Measurements from ENCODE around the gene CAB39. TPM values are rescaled to one million over a fixed set of nuclear protein-coding genes. Genes with fewer than 3 reads are reported as not detected.
"Not testable (repeated sequence)": the region's sequence is repeated elsewhere in the genome, so short reads cannot be mapped to it uniquely, and the experiment has no call there.

The CAB39 gene
- total RNA-seq, 4 donors from 2014 or later: 88.5 to 115 (median 108) TPM

GRCh38 chr2:230719340-230719739 lies 6.7 kb downstream of the CAB39 start:
- whole genome bisulfite sequencing, 2 donors (ENCODE audit: low coverage in 1 of 2): 32 to 60% methylated on average over 3 of the region's 3 CpGs
- no peaks in the 10 kb centered on the region for H3K27me3 ChIP-seq
- peaks cover 9 to 95% (median 32%) of the 10 kb centered on the region in 3 donors for H3K4me1 ChIP-seq
- peaks cover 0 to 16% of the 10 kb centered on the region in 2 donors for H3K36me3 ChIP-seq
- H3K27ac ChIP-seq: no peak overlapping the region
- no peak overlapping the region for H3K4me3 ChIP-seq
- H3K9me3 ChIP-seq: no peaks in the 10 kb centered on the region
- no peak for ATAC-seq
- no peak for TF ChIP-seq CTCF (IDR thresholded peaks at IDR 0.05)
- no peak for TF ChIP-seq EP300 (IDR thresholded peaks at IDR 0.05)
- no peak for TF ChIP-seq POLR2AphosphoS5 (IDR thresholded peaks at IDR 0.05)
- TF ChIP-seq POLR2A (IDR thresholded peaks at IDR 0.05): no peak

GRCh38 chr2:230721712-230722111 lies 9.1 kb downstream of the CAB39 start:
- no peaks in the 10 kb centered on the region for H3K9me3 ChIP-seq
- H3K27ac ChIP-seq: no peak overlapping the region
- H3K36me3 ChIP-seq: peaks cover 0 to 16% of the 10 kb centered on the region in 2 donors
- 40 to 65% methylated on average over 1 of the region's 1 CpG for WGBS, 2 donors (ENCODE audit: low coverage in 1 of 2)
- H3K27me3 ChIP-seq: no peaks in the 10 kb centered on the region
- no peak overlapping the region for H3K4me3 ChIP-seq
- ATAC-seq: no peak
- no peak for TF ChIP-seq POLR2A (IDR thresholded peaks at IDR 0.05)
- TF ChIP-seq POLR2AphosphoS5 (IDR thresholded peaks at IDR 0.05): no peak
- no peak for TF ChIP-seq EP300 (IDR thresholded peaks at IDR 0.05)
- TF ChIP-seq CTCF (IDR thresholded peaks at IDR 0.05): no peak
- H3K4me1 ChIP-seq: peaks cover 9 to 88% (median 24%) of the 10 kb centered on the region in 3 donors

- Histone ChIP-seq H3K4me1 (peaks cover 9 to 85% (median 22%) of the 10 kb centered on the region in 3 donors), H3K9me3 (no peaks in the 10 kb centered on the region), H3K27ac (peak overlapping the region in 1 of 4 donors; percentile 10), H3K4me3 (no peak overlapping the region), H3K36me3 (peaks cover 0 to 16% of the 10 kb centered on the region in 2 donors), H3K27me3 (no peaks in the 10 kb centered on the region)
- TF ChIP-seq POLR2A (IDR thresholded peaks at IDR 0.05) (no peak), EP300 (IDR thresholded peaks at IDR 0.05) (no peak), CTCF (IDR thresholded peaks at IDR 0.05) (no peak), POLR2AphosphoS5 (IDR thresholded peaks at IDR 0.05) (no peak)
- WGBS, 2 donors (ENCODE audit: low coverage in 1 of 2): 43 to 75% methylated on average over 2 to 4 of the region's 4 CpGs
- no peak for ATAC-seq
Observed at GRCh38 chr2:230722207-230722885, 9.7 kb downstream of the CAB39 start.

- Histone ChIP-seq H3K27me3 (no peaks in the 10 kb centered on the region), H3K36me3 (peaks cover 0 to 16% of the 10 kb centered on the region in 2 donors), H3K4me1 (peaks cover 7 to 76% (median 13%) of the 10 kb centered on the region in 3 donors), H3K27ac (no peak overlapping the region), H3K4me3 (no peak overlapping the region), H3K9me3 (no peaks in the 10 kb centered on the region)
- 29% methylated on average over 1 of the region's 2 CpGs; no CpG with 5 or more reads in 1 of the 2 donors for WGBS, 2 donors (ENCODE audit: low coverage in 1 of 2)
- TF ChIP-seq EP300 (IDR thresholded peaks at IDR 0.05): no peak
- no peak for TF ChIP-seq CTCF (IDR thresholded peaks at IDR 0.05)
- TF ChIP-seq POLR2AphosphoS5 (IDR thresholded peaks at IDR 0.05): no peak
- no peak for TF ChIP-seq POLR2A (IDR thresholded peaks at IDR 0.05)
- no peak for ATAC-seq
Observed at GRCh38 chr2:230723363-230723762, 10.7 kb downstream of the CAB39 start.

- not testable (repeated sequence) for H3K27ac ChIP-seq, ATAC-seq, H3K4me3 ChIP-seq, H3K27me3 ChIP-seq, H3K9me3 ChIP-seq
- H3K36me3 ChIP-seq: peaks cover 0 to 16% of the 10 kb centered on the region in 2 donors
- H3K4me1 ChIP-seq: peaks cover 0 to 74% (median 4%) of the 10 kb centered on the region in 3 donors
- WGBS, 2 donors (ENCODE audit: low coverage in 1 of 2): 93% methylated on average over 12 of the region's 14 CpGs; no CpG with 5 or more reads in 1 of the 2 donors
Observed at GRCh38 chr2:230724957-230725356, 12.3 kb downstream of the CAB39 start.
